HEK293T (cell line): ENCODE results near the gene OR2A14.
"Not testable (repeated sequence)": the region's sequence is repeated elsewhere in the genome, so short reads cannot be mapped to it uniquely, and the experiment has no call there.

Source experiments
- CTCF ChIA-PET: fragments of 350-600 bp; formaldehyde crosslinking; extraction: SDS; loops from one replicate; lab custom pipeline; 2021; ENCODE audit warnings: antibody characterized with exemption, inconsistent platforms; lab: Yijun Ruan, JAX
- POLR2A ChIA-PET: fragments of 350-600 bp; formaldehyde crosslinking; extraction: SDS; loops from one replicate; lab custom pipeline; 2020; ENCODE audit warnings: antibody characterized with exemption, inconsistent platforms; lab: Yijun Ruan, JAX
- DNase-seq: peaks from one replicate; pipeline ENCODE4 v3.0.0; 2012; ENCODE audit warnings: mixed read lengths; ENCODE audit errors: extremely low spot score
- ARNT ChIP-seq: fragments of 450-650 bp; IDR thresholded peaks from 2 replicates; pipeline ENCODE4 v1.6.1; 2017; ENCODE audit warnings: mild to moderate bottlenecking
- BHLHE40 ChIP-seq: fragments of 450-650 bp; IDR thresholded peaks from 2 replicates; pipeline ENCODE4 v1.6.1; 2016; ENCODE audit warnings: mild to moderate bottlenecking, moderate library complexity, borderline replicate concordance
- CTBP1 ChIP-seq: fragments of 450-650 bp; IDR thresholded peaks from 2 replicates; pipeline ENCODE4 v1.6.1; 2016; ENCODE audit warnings: borderline replicate concordance
- ELF4 ChIP-seq: fragments of 450-650 bp; IDR thresholded peaks from 2 replicates; pipeline ENCODE4 v1.6.1; 2017; ENCODE audit warnings: antibody characterized with exemption
- FOXA1 ChIP-seq: fragments of 450-650 bp; IDR thresholded peaks from 2 replicates; pipeline ENCODE4 v1.6.1; 2016; ENCODE audit warnings: mild to moderate bottlenecking
- FOXK2 ChIP-seq: fragments of 450-650 bp; IDR thresholded peaks from 2 replicates; pipeline ENCODE4 v1.6.1; 2016; ENCODE audit warnings: mild to moderate bottlenecking
- FOXM1 ChIP-seq: fragments of 450-650 bp; IDR thresholded peaks from 2 replicates; pipeline ENCODE4 v1.6.1; 2017; ENCODE audit warnings: mild to moderate bottlenecking, borderline replicate concordance
- HDGF ChIP-seq: fragments of 450-650 bp; IDR thresholded peaks from 2 replicates; pipeline ENCODE4 v1.6.1; 2017; ENCODE audit warnings: antibody characterized with exemption, borderline replicate concordance
- L3MBTL2 ChIP-seq: fragments of 450-650 bp; conservative IDR thresholded peaks from 2 replicates; pipeline ENCODE4 v1.6.1; 2016; ENCODE audit warnings: mild to moderate bottlenecking
- LEF1 ChIP-seq: fragments of 450-650 bp; IDR thresholded peaks from 2 replicates; pipeline ENCODE4 v1.6.1; 2017; ENCODE audit warnings: mild to moderate bottlenecking, borderline replicate concordance
- NFRKB ChIP-seq: fragments of 450-650 bp; IDR thresholded peaks from 2 replicates; pipeline ENCODE4 v1.6.1; 2016; ENCODE audit warnings: mild to moderate bottlenecking, moderate library complexity
- SP1 ChIP-seq: fragments of 450-650 bp; IDR thresholded peaks from 2 replicates; pipeline ENCODE4 v1.6.1; 2017
- SUZ12 ChIP-seq: fragments of 450-650 bp; IDR thresholded peaks from 2 replicates; pipeline ENCODE4 v1.6.1; 2016; ENCODE audit warnings: mild to moderate bottlenecking
- TARDBP ChIP-seq: fragments of 450-650 bp; IDR thresholded peaks from 2 replicates; pipeline ENCODE4 v1.6.1; 2016
- ZNF384 ChIP-seq: fragments of 450-650 bp; IDR thresholded peaks from 2 replicates; pipeline ENCODE4 v1.6.1; 2016
- TF ChIP-seq, protein P1 (sequence below): fragments of 450-650 bp; IDR thresholded peaks from 2 replicates; pipeline ENCODE4 v1.6.1; 2016

Gene OR2A14

DNA sequence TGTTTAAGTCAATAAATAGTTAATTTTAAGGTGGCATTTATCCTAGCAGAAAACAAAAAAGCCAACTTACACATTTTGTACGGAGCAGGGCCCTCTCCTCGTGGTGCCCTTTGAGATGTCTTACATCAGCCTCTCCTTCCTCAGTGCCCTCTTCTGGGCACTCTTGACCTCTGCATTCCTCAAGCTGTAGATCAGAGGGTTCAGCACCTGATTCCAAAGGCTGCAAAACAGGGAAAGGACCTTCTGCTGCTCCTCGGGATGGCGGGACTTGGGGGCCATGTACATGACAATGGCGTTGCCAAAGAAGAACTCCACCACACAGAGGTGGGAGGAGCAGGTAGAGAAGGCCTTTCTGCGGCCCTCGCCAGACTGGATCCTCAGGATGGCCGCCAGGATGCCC is 4.6 kb upstream of the OR2A14 start:
- ChIA-PET POLR2A (no interaction called here), CTCF (no interaction called here)
- no peak for DNase-seq
- no peak for TF ChIP-seq CTBP1
- TF ChIP-seq, protein P1, sequence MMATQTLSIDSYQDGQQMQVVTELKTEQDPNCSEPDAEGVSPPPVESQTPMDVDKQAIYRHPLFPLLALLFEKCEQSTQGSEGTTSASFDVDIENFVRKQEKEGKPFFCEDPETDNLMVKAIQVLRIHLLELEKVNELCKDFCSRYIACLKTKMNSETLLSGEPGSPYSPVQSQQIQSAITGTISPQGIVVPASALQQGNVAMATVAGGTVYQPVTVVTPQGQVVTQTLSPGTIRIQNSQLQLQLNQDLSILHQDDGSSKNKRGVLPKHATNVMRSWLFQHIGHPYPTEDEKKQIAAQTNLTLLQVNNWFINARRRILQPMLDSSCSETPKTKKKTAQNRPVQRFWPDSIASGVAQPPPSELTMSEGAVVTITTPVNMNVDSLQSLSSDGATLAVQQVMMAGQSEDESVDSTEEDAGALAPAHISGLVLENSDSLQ, result no peak
- TF ChIP-seq HDGF, result no peak
- no peak for TF ChIP-seq LEF1
- no peak for TF ChIP-seq BHLHE40
- TF ChIP-seq FOXA1, result no peak
- TF ChIP-seq TARDBP, result no peak
- no peak for TF ChIP-seq L3MBTL2
- TF ChIP-seq NFRKB, result no peak
- no peak for TF ChIP-seq FOXM1
- no peak for TF ChIP-seq SP1
- TF ChIP-seq ZNF384, result no peak
- TF ChIP-seq SUZ12, result no peak
- no peak for TF ChIP-seq ELF4

DNA sequence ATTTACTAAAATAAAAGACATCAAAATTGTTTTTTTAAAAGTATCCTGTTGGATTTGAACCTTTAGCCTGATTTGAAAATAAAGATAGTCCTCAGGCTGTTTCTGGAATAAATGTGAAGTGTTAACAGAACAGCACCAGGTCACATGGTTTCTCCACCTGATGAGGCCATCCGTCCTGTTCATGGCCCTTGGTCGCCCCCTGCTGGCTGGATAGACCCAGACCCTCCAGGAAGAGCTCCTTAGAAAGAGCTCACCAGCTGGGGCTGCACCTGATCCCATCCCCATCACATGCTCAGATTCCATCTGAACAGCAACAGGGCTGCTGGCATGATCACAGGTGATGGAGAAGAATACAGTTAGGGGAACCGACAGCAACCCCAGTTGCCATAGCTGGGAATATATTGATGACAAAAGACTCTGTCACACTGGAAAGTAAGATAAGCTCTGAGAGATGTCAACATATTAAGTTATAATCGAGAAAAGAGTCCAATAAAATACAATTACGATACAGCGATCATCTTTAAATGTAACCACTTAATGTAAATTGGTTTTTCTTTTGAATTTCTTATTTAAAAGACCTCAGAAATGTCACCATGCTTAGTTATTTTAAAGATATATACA is 4.8 kb downstream of the OR2A14 start:
- CTCF ChIA-PET, result interaction anchor here (0.6 to 1.2 kb wide), 18 partner anchors 9 to 978 kb away, joined by 3 to 8 read pairs (median 4); partner anchors contain the start of genes OR2A25 and TCAF1
- DNase-seq, result peak; percentile 89
- no peak for TF ChIP-seq NFRKB
- no peak for TF ChIP-seq SP1
- no peak for TF ChIP-seq FOXK2
- TF ChIP-seq ELF4, result no peak
- TF ChIP-seq HDGF, result no peak
- no peak for TF ChIP-seq SUZ12
- TF ChIP-seq FOXA1, result no peak
- no peak for TF ChIP-seq ARNT
- TF ChIP-seq, protein P1, result no peak
- TF ChIP-seq ZNF384, result no peak
- TF ChIP-seq TARDBP, result no peak
- no peak; the same call in 1 of the 2 replicates for TF ChIP-seq FOXM1
- no peak for TF ChIP-seq BHLHE40
- POLR2A ChIA-PET, result no interaction called here

DNA sequence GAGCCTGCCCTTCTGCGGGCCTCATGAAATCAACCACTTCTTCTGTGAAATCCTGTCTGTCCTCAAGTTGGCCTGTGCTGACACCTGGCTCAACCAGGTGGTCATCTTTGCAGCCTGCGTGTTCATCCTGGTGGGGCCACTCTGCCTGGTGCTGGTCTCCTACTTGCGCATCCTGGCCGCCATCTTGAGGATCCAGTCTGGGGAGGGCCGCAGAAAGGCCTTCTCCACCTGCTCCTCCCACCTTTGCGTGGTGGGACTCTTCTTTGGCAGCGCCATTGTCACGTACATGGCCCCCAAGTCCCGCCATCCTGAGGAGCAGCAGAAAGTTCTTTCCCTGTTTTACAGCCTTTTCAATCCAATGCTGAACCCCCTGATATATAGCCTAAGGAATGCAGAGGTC is 6.6 kb downstream of the OR2A14 start:
- POLR2A ChIA-PET, CTCF ChIA-PET, DNase-seq: not testable (repeated sequence)

DNA sequence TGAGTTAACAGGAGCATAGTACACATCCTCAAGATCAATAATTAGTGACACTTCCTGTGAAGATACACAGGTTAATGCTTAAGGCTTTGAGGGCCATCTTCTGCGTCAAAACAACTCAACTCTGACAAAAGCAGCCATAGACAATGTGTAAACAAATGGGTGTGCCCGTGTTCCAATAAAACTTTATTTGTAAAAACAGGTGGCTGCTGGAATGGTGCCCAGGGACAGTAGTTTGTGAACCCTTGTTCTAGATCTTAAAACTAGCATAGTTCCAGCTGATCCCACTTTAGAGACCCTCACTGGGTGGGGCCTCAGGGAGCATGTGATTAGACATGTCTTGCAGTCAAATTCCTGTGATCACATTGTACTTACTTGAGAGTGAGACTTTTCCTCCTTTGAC is 7.8 kb downstream of the OR2A14 start:
- TF ChIP-seq L3MBTL2, result no peak
- TF ChIP-seq FOXA1, result no peak
- no peak for TF ChIP-seq FOXK2
- TF ChIP-seq ZNF384, result no peak
- TF ChIP-seq SP1, result no peak
- CTCF ChIA-PET, result no interaction called here
- no peak for DNase-seq
- POLR2A ChIA-PET, result no interaction called here

DNA sequence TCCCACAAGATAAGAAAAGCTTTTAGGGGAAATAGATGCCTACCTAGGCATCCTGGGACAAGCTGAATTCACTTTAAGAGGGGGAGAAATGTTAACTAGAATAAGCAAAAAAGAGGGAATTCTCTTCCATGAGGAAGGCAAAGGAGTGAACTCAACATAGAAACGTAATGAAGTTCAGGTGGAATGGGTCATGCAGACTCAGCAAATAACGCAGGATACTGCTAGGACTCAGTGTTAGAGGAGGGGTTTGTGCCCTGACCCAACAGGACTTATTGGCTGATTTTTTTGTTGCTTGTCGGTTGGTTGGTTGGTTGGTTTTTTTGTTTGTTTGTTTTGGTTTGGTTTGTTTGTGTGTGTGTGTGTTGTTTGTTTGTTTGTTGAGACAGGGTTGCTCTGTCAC is 9.3 kb downstream of the OR2A14 start:
- TF ChIP-seq SP1 (no peak), BHLHE40 (no peak), ZNF384 (no peak), FOXK2 (no peak), SUZ12 (no peak), ARNT (no peak)
- CTCF ChIA-PET, result no interaction called here

DNA sequence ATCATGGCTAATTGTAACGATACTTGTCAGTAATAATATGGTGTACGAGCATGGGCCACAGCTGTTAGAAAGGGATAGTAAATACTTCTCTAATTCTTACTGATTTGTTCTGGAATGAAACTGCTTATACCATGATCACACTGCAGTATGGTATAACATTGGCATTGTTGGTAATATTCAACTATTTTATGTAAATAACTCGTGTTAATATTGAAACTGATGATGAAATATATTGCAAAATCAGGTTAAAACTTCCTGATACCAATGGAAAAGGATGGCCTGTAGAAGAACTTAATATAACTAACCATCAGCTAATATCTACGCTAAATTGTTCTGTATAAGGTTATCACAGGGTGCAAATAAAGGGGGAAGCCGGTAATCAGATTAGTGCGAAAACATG is 10.3 kb downstream of the OR2A14 start:
- TF ChIP-seq TARDBP, result no peak
- TF ChIP-seq, protein P1, result no peak
- TF ChIP-seq BHLHE40, result no peak
- CTCF ChIA-PET, result no interaction called here
- no peak for DNase-seq
- POLR2A ChIA-PET, result no interaction called here

More for the DNA sequence above, 9.3 kb downstream of the OR2A14 start:
- POLR2A ChIA-PET, result no interaction called here
- no peak for DNase-seq

DNA sequence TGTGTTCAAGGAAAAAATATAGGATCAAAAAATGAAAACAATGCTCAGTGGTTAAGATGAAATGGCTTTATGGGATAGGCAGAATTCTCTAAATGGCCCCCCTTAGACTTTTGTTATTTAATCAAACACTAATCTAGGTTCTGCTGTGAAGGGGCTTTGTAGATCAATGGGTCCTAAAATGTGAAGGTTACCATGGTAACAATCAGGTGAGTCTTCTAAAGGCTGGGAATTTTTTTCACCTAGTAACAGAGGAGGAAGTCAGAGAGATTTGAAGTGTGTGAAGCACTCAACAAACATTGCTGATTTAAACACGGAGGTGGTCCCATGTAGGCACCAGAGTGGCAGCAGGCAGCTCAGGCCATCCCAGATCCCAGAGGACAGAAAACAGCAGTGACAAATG is 11.1 kb downstream of the OR2A14 start:
- ChIA-PET CTCF (no interaction called here), POLR2A (no interaction called here)
- TF ChIP-seq SP1 (no peak), FOXK2 (no peak)
- no peak for DNase-seq

DNA sequence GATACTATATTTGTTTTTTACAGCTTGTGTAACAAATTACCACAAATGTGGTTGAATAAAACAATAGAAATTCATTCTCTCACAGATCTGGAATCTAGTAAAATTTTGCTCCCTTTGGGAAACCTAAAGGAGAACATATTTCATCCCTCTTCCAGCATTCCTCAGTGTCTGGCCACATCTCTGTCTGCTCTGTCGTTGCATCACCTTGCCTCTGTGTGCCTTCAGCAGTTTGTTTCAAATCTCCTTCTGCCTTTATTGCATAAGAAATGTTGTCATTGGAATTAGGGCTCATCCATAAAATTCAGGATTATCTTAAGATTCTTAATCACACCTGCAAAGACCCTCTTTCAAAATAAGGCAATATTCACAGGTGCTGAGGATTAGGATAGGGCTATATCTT is 14.5 kb downstream of the OR2A14 start:
- POLR2A ChIA-PET, result no interaction called here
- TF ChIP-seq TARDBP, result no peak
- no peak for TF ChIP-seq FOXK2
- no peak for TF ChIP-seq LEF1
- no peak for DNase-seq
- CTCF ChIA-PET, result no interaction called here
